ENCODE measurements around the gene C1QL1.

The C1QL1 gene

DNA sequence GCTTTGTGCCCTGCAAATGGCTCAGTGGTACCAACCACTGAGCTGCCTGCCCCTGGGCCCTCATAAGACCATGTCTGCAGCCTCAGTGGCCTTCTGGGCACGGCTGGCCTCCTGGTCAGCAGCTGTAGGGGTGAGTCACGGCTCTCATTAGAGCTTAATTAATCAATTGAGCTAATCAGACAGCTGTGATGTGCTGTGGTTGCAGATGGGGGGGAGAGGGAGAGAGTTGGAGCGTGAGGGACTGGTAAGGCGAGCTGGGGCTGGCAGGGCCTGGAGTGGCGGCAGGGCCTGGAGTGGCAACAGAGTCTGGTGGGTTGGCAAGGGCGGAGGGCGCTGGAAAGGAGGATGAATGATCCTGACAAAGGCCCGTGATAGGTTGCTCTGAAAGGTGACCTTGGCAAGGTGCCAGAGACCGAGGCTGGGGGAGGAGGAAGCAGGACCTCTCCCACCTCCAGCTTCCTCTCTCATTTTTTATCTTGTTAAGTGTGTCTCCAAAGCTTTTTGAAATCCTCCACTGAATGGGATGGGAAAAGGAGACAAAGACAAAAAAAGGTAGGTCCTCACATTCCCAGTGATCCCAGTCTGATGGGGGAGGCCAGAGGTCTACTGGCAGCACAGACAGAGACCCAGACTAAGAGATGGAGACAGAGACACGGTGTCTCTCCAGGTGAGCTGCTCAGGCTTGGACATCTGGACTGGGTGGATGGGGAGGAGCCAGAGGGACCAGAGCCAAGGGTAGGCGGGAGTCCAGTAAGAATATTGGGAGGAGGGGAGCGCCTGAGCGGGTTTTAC, 41.8 kb upstream of the C1QL1 start:
- no peak for TF ChIP-seq CTCF (IDR thresholded peaks at IDR 0.05; ENCODE audit: extremely low read depth, insufficient read depth, missing control alignments)
- in situ Hi-C loops (cut with MboI; ENCODE audit: low pct_unique_long_range_greater_than_20kb, low sequenced_read_pairs, unreplicated experiment) = loop anchor here (10.0 kb wide), 1 partner anchor 85 kb away; no protein-coding TSS in a partner anchor
- no peak for DNase-seq (ENCODE audit: low spot score)

DNA sequence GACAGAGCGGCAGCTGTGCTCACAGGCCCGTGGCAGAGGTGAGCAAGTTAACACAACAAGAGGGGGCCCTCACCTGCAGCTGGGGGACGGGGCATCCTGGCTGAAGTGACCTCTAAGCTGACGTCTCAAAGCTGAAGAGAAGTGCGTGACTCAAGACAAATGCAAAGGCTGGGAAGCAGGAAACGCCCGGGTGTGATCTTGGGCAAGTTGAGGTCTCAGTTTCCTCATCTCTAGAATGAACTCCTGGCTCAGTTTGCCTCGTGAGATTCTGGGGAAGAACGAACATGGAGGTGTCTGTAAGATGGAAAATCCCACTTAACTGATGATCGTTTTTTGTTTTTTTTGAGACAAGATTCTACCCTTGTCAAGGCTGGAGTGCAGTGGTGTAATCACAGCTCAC, 40.1 kb upstream of the C1QL1 start:
- TF ChIP-seq CTCF (IDR thresholded peaks at IDR 0.05; ENCODE audit: extremely low read depth, insufficient read depth, missing control alignments) = no peak
- no peak for DNase-seq (ENCODE audit: low spot score)
- in situ Hi-C loops (cut with MboI; ENCODE audit: low pct_unique_long_range_greater_than_20kb, low sequenced_read_pairs, unreplicated experiment) = no loop called here

DNA sequence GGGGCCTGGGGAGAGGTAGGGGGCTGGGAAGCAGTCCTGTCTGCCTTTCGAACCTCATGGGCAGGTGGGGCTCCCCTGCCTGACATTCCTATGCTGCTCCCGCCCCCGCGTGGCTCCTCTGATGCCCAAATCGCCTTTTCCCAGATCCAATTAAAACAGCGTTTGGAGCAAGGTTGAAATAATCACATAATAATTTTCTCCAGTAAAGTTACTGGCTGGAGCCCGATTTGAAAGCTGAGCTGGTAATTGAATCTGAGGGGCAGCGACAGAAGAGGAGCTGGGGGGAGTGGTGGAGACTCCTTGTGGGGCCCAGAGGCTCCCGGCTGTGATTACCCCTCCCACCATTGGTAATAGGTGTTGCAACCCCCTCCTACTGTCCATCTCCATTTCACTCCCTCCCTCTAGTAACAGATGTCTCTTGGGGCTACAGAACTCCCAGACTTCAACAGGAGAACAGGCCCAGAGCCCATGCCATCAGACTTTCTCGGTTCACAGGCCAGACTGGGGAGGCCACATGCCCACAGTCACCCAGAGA, 38.9 kb upstream of the C1QL1 start:
- DNase-seq (ENCODE audit: low spot score) = no peak
- in situ Hi-C loops (cut with MboI; ENCODE audit: low pct_unique_long_range_greater_than_20kb, low sequenced_read_pairs, unreplicated experiment) = no loop called here
- no peak for TF ChIP-seq CTCF (IDR thresholded peaks at IDR 0.05; ENCODE audit: extremely low read depth, insufficient read depth, missing control alignments)

GRCh38 chr17:45005700-45006099, 37.6 kb upstream of the C1QL1 start:
- in situ Hi-C loops (cut with MboI; ENCODE audit: low pct_unique_long_range_greater_than_20kb, low sequenced_read_pairs, unreplicated experiment) = no loop called here
- no peak for DNase-seq (ENCODE audit: low spot score)
- no peak for TF ChIP-seq CTCF (IDR thresholded peaks at IDR 0.05; ENCODE audit: extremely low read depth, insufficient read depth, missing control alignments)

DNA sequence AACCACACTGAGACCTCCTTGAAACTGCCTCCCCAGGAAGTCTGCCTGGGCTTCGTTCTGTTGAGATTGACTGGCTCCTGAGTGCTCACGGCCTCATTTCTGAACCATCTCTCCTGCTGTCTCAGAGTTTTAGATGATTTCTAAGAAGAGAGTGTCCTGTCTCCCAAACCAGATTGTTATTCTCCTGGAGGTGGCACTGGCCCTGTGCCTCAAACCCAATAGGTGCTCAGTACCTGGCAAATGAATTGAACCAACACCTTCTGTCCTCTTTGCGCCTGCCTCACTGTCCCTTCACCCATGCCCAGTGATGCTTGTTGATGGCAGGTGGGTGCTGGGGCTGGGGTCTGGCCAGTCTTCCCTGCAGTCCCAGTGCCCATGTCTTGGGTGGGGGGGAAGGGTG, 36.3 kb upstream of the C1QL1 start:
- DNase-seq (ENCODE audit: low spot score) = no peak
- in situ Hi-C loops (cut with MboI; ENCODE audit: low pct_unique_long_range_greater_than_20kb, low sequenced_read_pairs, unreplicated experiment) = no loop called here
- no peak for TF ChIP-seq CTCF (IDR thresholded peaks at IDR 0.05; ENCODE audit: extremely low read depth, insufficient read depth, missing control alignments)

- DNase-seq (ENCODE audit: low spot score) = no peak
- TF ChIP-seq CTCF (IDR thresholded peaks at IDR 0.05; ENCODE audit: extremely low read depth, insufficient read depth, missing control alignments) = no peak
- in situ Hi-C loops (cut with MboI; ENCODE audit: low pct_unique_long_range_greater_than_20kb, low sequenced_read_pairs, unreplicated experiment) = no loop called here
These were observed 35.8 kb upstream of the C1QL1 start for GRCh38 chr17:45003877-45004276.

Data from GM13977 (cell line).